Stimulated activated CD8-positive, alpha-beta memory T cell treated with anti-CD3 and anti-CD28 coated beads, Interleukin-2, amount 100 ng/mL, for 48 hours (primary cell): ENCODE measurements around the gene LRRC45.

Source experiments
- DNase-seq, 2 donors: peaks; one replicate each; pipeline ENCODE4 v3.0.0-alpha.2; 2020; ENCODE audit warnings: low read depth in 2 of 2

LRRC45 gene

GRCh38 chr17:82007228-82007494 lies 15.9 kb upstream of the LRRC45 start:
- no peak for DNase-seq

GRCh38 chr17:82007495-82008257 lies 15.4 kb upstream of the LRRC45 start:
- DNase-seq, result no peak

- DNase-seq, result no peak
These were observed 14.7 kb upstream of the LRRC45 start for GRCh38 chr17:82008258-82008940.

- DNase-seq, result no peak
These were observed 14.1 kb upstream of the LRRC45 start for GRCh38 chr17:82008941-82009405.

GRCh38 chr17:82009413-82009812 lies 13.7 kb upstream of the LRRC45 start:
- DNase-seq, result no peak

- DNase-seq, result no peak
These were observed 12.3 kb upstream of the LRRC45 start for GRCh38 chr17:82010575-82011525.

GRCh38 chr17:82011617-82012187 lies 11.4 kb upstream of the LRRC45 start:
- DNase-seq, result no peak

GRCh38 chr17:82012261-82012639 lies 10.9 kb upstream of the LRRC45 start:
- DNase-seq, result no peak

- DNase-seq, result no peak
These were observed 10.3 kb upstream of the LRRC45 start for GRCh38 chr17:82012640-82013295.

- no peak for DNase-seq
These were observed 9.8 kb upstream of the LRRC45 start for GRCh38 chr17:82013341-82013740.

- no peak for DNase-seq
These were observed 9.3 kb upstream of the LRRC45 start for GRCh38 chr17:82013772-82014321.

- DNase-seq, result no peak
These were observed 8.7 kb upstream of the LRRC45 start for GRCh38 chr17:82014432-82014831.

GRCh38 chr17:82014971-82015310 lies 8.2 kb upstream of the LRRC45 start:
- DNase-seq, result no peak

- no peak for DNase-seq
These were observed 7.7 kb upstream of the LRRC45 start for GRCh38 chr17:82015311-82015971.

- DNase-seq, result no peak
These were observed 6.8 kb upstream of the LRRC45 start for GRCh38 chr17:82016061-82016874.

GRCh38 chr17:82016875-82017459 lies 6.1 kb upstream of the LRRC45 start:
- DNase-seq, result no peak

GRCh38 chr17:82017612-82018151 lies 5.4 kb upstream of the LRRC45 start:
- DNase-seq, result no peak

- no peak for DNase-seq
These were observed 4.7 kb upstream of the LRRC45 start for GRCh38 chr17:82018152-82018988.
